Uterus (tissue), 4 donors: Measurements from ENCODE around the gene IQCK. TPM values are rescaled to one million over a fixed set of nuclear protein-coding genes. Genes with fewer than 3 reads are reported as not detected.

Experiments
- DNase-seq, 2 donors: peaks; one replicate each; pipeline ENCODE4 v3.0.0-alpha.2; 2019 to 2020
- H3K27ac ChIP-seq, 2 donors: fragments of 200-600 bp; sonication (generic); 1 replicate in 1 of 2; 2 replicates in 1 of 2; pipeline ENCODE4 v1.5.1; 2016 to 2018
- H3K27me3 ChIP-seq, 2 donors: fragments of 200-600 bp; sonication (generic); one replicate each; pipeline ENCODE4 v1.5.1; 2018 to 2019; ENCODE audit warnings: control low read depth in 1 of 2
- H3K36me3 ChIP-seq, 2 donors: fragments of 200-600 bp; sonication (generic); one replicate each; pipeline ENCODE4 v1.5.1; 2019; ENCODE audit warnings: control low read depth in 1 of 2
- H3K4me1 ChIP-seq, 2 donors: fragments of 200-600 bp; sonication (generic); one replicate each; pipeline ENCODE4 v1.5.1; 2018 to 2019; ENCODE audit warnings: control low read depth in 1 of 2
- H3K4me3 ChIP-seq, 2 donors: fragments of 200-600 bp; sonication (generic); 1 replicate in 1 of 2; 2 replicates in 1 of 2; pipeline ENCODE4 v1.5.1; 2018 to 2019; ENCODE audit warnings: mild to moderate bottlenecking in 1 of 2
- H3K9me3 ChIP-seq, 2 donors: fragments of 200-600 bp; sonication (generic); one replicate each; pipeline ENCODE4 v1.5.1; 2019; ENCODE audit warnings: control low read depth in 1 of 2
- CTCF ChIP-seq, 4 experiments: fragments of 200-600 bp in 2 of 4; fragments of 450-650 bp in 2 of 4; sonication (generic) in 2 of 4; IDR thresholded peaks; one replicate each; pipeline ENCODE4 v1.5.1; 2016 to 2019; ENCODE audit warnings: antibody characterized with exemption in 4 of 4, mild to moderate bottlenecking in 2 of 4, moderate library complexity in 1 of 4
- POLR2A ChIP-seq, 2 donors: fragments of 450-650 bp; IDR thresholded peaks; one replicate each; pipeline ENCODE4 v1.6.1; 2016; ENCODE audit warnings: antibody characterized with exemption in 2 of 2, mild to moderate bottlenecking in 1 of 2, moderate library complexity in 1 of 2
- intact Hi-C: fragments of 100-400 bp; cut with DNase I; formaldehyde crosslinking; loops from one replicate; pipeline ENCODE4 v1.15.1; 2023; ENCODE audit warnings: low total_unique reads
- total RNA-seq, 4 donors: library from RNA; depleted of rRNA in 3 of 4; stranded (reverse); fragments of >200 nt in 3 of 4; gene quantifications; one replicate each; pipeline versions ENCODE4 v1.1.0 to v1.2.4, GENCODE V29; 2014 to 2023
- donor health status: DM: yes; HTN: yes; CAD: no.

IQCK gene
- total RNA-seq, 4 donors from 2014 or later: 14.7 to 27.2 (median 21.1) TPM

- no peaks in the 10 kb centered on the region for H3K4me1 ChIP-seq
- no peak for TF ChIP-seq CTCF (IDR thresholded peaks at IDR 0.05)
- no peaks in the 10 kb centered on the region for H3K9me3 ChIP-seq
- no peaks in the 10 kb centered on the region for H3K27me3 ChIP-seq
- intact Hi-C loops: no loop called here
- H3K27ac ChIP-seq: no peak overlapping the region
- no peak overlapping the region for H3K4me3 ChIP-seq
- no peaks in the 10 kb centered on the region for H3K36me3 ChIP-seq
- no peak for DNase-seq
Observed at GRCh38 chr16:19878757-19879156, 160.7 kb downstream of the IQCK start.

DNA sequence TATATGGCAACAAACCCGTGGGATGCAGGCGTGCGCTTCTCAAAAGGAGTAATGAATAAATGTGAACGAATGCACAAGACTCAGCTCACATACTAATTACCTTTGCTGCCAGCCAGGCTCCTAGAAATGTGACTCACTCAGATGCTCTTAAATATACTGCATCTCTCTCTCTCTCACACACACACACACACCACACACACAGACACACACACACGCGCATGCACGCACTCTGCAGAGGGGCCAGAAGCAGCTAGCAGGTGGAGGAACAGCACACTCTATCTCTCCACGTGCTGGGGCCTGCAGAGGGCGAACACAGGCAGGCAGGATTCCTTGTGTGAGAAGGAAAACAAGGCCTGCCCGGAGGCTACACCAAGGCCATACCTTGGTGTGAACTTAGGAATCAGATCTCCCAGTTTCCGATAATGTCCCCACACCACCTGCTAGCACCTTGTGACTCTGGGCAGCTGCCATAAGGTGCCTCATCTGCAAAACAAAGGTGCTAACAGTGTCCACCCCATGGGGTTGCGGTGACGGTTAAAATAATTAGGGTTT, 161.2 kb downstream of the IQCK start:
- no peaks in the 10 kb centered on the region for H3K9me3 ChIP-seq
- H3K36me3 ChIP-seq: no peaks in the 10 kb centered on the region
- H3K4me3 ChIP-seq: no peak overlapping the region
- DNase-seq: no peak
- no peaks in the 10 kb centered on the region for H3K27me3 ChIP-seq
- no peak overlapping the region for H3K27ac ChIP-seq
- TF ChIP-seq POLR2A (IDR thresholded peaks at IDR 0.05): no peak
- no peak for TF ChIP-seq CTCF (IDR thresholded peaks at IDR 0.05)
- intact Hi-C loops: no loop called here
- no peaks in the 10 kb centered on the region for H3K4me1 ChIP-seq

GRCh38 chr16:19881028-19881427, 163.0 kb downstream of the IQCK start:
- H3K27me3 ChIP-seq: no peaks in the 10 kb centered on the region
- intact Hi-C loops: loop anchor here (10.0 kb wide), 2 partner anchors 186 to 286 kb away; no protein-coding TSS in a partner anchor
- no peaks in the 10 kb centered on the region for H3K36me3 ChIP-seq
- peaks cover 0 to 4% of the 10 kb centered on the region in 2 donors for H3K4me1 ChIP-seq
- no peak for DNase-seq
- H3K9me3 ChIP-seq: no peaks in the 10 kb centered on the region
- H3K27ac ChIP-seq: no peak overlapping the region
- H3K4me3 ChIP-seq: no peak overlapping the region
- TF ChIP-seq CTCF (IDR thresholded peaks at IDR 0.05) (no peak), POLR2A (IDR thresholded peaks at IDR 0.05) (no peak)

- H3K4me3 ChIP-seq: no peak overlapping the region
- no peak overlapping the region for H3K27ac ChIP-seq
Observed at GRCh38 chr16:19881783-19882182, 163.7 kb downstream of the IQCK start.

More at GRCh38 chr16:19881783-19882182, 163.7 kb downstream of the IQCK start:
- DNase-seq: no peak
- Histone ChIP-seq H3K27me3 (no peaks in the 10 kb centered on the region), H3K9me3 (no peaks in the 10 kb centered on the region), H3K36me3 (no peaks in the 10 kb centered on the region), H3K4me1 (peaks cover 0 to 4% of the 10 kb centered on the region in 2 donors)
- TF ChIP-seq POLR2A (IDR thresholded peaks at IDR 0.05) (no peak), CTCF (IDR thresholded peaks at IDR 0.05) (no peak)
- intact Hi-C loops: loop anchor here (10.0 kb wide), 2 partner anchors 187 to 287 kb away; no protein-coding TSS in a partner anchor
